ENCODE results near the gene ISYNA1.

GRCh38 chr19:18430417-18431144 lies 7.4 kb downstream of the ISYNA1 start:
- TF ChIP-seq, protein P1, sequence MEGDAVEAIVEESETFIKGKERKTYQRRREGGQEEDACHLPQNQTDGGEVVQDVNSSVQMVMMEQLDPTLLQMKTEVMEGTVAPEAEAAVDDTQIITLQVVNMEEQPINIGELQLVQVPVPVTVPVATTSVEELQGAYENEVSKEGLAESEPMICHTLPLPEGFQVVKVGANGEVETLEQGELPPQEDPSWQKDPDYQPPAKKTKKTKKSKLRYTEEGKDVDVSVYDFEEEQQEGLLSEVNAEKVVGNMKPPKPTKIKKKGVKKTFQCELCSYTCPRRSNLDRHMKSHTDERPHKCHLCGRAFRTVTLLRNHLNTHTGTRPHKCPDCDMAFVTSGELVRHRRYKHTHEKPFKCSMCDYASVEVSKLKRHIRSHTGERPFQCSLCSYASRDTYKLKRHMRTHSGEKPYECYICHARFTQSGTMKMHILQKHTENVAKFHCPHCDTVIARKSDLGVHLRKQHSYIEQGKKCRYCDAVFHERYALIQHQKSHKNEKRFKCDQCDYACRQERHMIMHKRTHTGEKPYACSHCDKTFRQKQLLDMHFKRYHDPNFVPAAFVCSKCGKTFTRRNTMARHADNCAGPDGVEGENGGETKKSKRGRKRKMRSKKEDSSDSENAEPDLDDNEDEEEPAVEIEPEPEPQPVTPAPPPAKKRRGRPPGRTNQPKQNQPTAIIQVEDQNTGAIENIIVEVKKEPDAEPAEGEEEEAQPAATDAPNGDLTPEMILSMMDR (IDR thresholded peaks at IDR 0.05), result no peak
- no peak for TF ChIP-seq EZH2 (IDR thresholded peaks at IDR 0.05)
